Naive thymus-derived CD4-positive, alpha-beta T cell (primary cell): ENCODE results near the gene SCAF1. TPM values are rescaled to one million over a fixed set of nuclear protein-coding genes. Genes with fewer than 3 reads are reported as not detected.

Experiments used
- ATAC-seq: fragments of 150-1000 bp; cut with Tn5 transposase; 2 replicates; pipeline ENCODE4 v1.10.0; 2021; ENCODE audit warnings: mild to moderate bottlenecking, moderate library complexity
- CTCF ChIA-PET: fragments of 350-600 bp; sonication (Branson Sonifier 250); formaldehyde crosslinking; loops from one replicate; lab custom pipeline; 2021; ENCODE audit warnings: antibody characterized with exemption; lab: Charles Lee
- POLR2A ChIA-PET: fragments of 350-600 bp; sonication (Branson Sonifier 250); formaldehyde crosslinking; loops from one replicate; lab custom pipeline; 2021; ENCODE audit warnings: antibody characterized with exemption, inconsistent platforms; lab: Charles Lee
- DNase-seq, 9 donors: peaks; one replicate each; pipeline versions ENCODE4 v3.0.0 to v3.0.0-alpha.2; 2020 to 2022; ENCODE audit warnings: mixed read lengths in 1 of 9
- H3K27ac ChIP-seq: one replicate; pipeline ENCODE4 v1.7.0; 2013; ENCODE audit warnings: mild to moderate bottlenecking, low read depth, low read length, moderate library complexity
- H3K27me3 ChIP-seq, 2 donors: one replicate each; pipeline ENCODE4 v1.7.0; 2013; ENCODE audit warnings: low read length in 2 of 2, mild to moderate bottlenecking in 2 of 2, moderate library complexity in 2 of 2; ENCODE audit not compliant: control insufficient read depth in 2 of 2, insufficient read depth in 2 of 2
- H3K36me3 ChIP-seq, 3 experiments: 1 replicate in 2 of 3; 2 replicates in 1 of 3; pipeline ENCODE4 v1.7.0; 2013; ENCODE audit warnings: low read length in 3 of 3, mild to moderate bottlenecking in 3 of 3, moderate library complexity in 1 of 3; ENCODE audit not compliant: insufficient read depth in 3 of 3, control insufficient read depth in 2 of 3
- H3K4me1 ChIP-seq, 2 donors: one replicate each; pipeline ENCODE4 v1.7.0; 2013; ENCODE audit warnings: low read length in 2 of 2, mild to moderate bottlenecking in 2 of 2, moderate library complexity in 1 of 2; ENCODE audit not compliant: control insufficient read depth in 2 of 2, insufficient read depth in 2 of 2
- H3K4me3 ChIP-seq: 2 replicates; pipeline ENCODE4 v1.7.0; 2013; ENCODE audit warnings: mild to moderate bottlenecking, low read length
- H3K9me3 ChIP-seq, 3 experiments: 1 replicate in 2 of 3; 2 replicates in 1 of 3; pipeline ENCODE4 v1.7.0; 2013; ENCODE audit warnings: low read length in 3 of 3; ENCODE audit not compliant: control insufficient read depth in 2 of 3
- H3K27ac Mint-ChIP-seq, 9 donors: one replicate each; pipeline ENCODE4 v1.8.0; 2020 to 2022; ENCODE audit warnings: mixed read lengths in 9 of 9, mild to moderate bottlenecking in 8 of 9, moderate library complexity in 5 of 9, inconsistent platforms in 2 of 9
- H3K27me3 Mint-ChIP-seq, 5 donors: one replicate each; pipeline ENCODE4 v1.8.0; 2021 to 2022; ENCODE audit warnings: mixed read lengths in 5 of 5, mild to moderate bottlenecking in 1 of 5
- H3K36me3 Mint-ChIP-seq, 5 donors: one replicate each; pipeline ENCODE4 v1.8.0; 2020 to 2022; ENCODE audit warnings: mixed read lengths in 5 of 5, mild to moderate bottlenecking in 3 of 5, inconsistent platforms in 1 of 5
- H3K4me1 Mint-ChIP-seq, 7 donors: one replicate each; pipeline ENCODE4 v1.8.0; 2020 to 2022; ENCODE audit warnings: mixed read lengths in 7 of 7, mild to moderate bottlenecking in 3 of 7, inconsistent platforms in 1 of 7
- H3K4me3 Mint-ChIP-seq, 10 donors: one replicate each; pipeline ENCODE4 v1.8.0; 2020 to 2022; ENCODE audit warnings: mild to moderate bottlenecking in 10 of 10, mixed read lengths in 10 of 10, moderate library complexity in 6 of 10, inconsistent platforms in 2 of 10
- H3K9me3 Mint-ChIP-seq, 11 donors: one replicate each; pipeline ENCODE4 v1.8.0; 2020 to 2022; ENCODE audit warnings: mixed read lengths in 11 of 11, mild to moderate bottlenecking in 4 of 11, inconsistent platforms in 1 of 11, moderate library complexity in 1 of 11
- intact Hi-C, 2 donors: fragments of 100-400 bp; cut with micrococcal nuclease; formaldehyde crosslinking; loops; one replicate each; pipeline ENCODE4 v1.15.1; 2023
- polyA plus RNA-seq, 2 donors: library from polyadenylated mRNA; unstranded; fragments of 300-500 nt; fragmentation: Illumina TruSeq; gene quantifications; one replicate each; pipeline ENCODE4 v1.2.3, GENCODE V29; 2021
- total RNA-seq, 6 experiments: library from RNA in 5 of 6; stranded (reverse) in 5 of 6; gene quantifications; 1 replicate in 5 of 6; 2 replicates in 1 of 6; pipeline ENCODE4 v1.2.3 and lab custom pipeline; 2021 to 2026

The SCAF1 gene
- total and polyA plus RNA-seq, 7 experiments from 2014 or later, result 1.4 to 74.9 (median 42.0) TPM

DNA sequence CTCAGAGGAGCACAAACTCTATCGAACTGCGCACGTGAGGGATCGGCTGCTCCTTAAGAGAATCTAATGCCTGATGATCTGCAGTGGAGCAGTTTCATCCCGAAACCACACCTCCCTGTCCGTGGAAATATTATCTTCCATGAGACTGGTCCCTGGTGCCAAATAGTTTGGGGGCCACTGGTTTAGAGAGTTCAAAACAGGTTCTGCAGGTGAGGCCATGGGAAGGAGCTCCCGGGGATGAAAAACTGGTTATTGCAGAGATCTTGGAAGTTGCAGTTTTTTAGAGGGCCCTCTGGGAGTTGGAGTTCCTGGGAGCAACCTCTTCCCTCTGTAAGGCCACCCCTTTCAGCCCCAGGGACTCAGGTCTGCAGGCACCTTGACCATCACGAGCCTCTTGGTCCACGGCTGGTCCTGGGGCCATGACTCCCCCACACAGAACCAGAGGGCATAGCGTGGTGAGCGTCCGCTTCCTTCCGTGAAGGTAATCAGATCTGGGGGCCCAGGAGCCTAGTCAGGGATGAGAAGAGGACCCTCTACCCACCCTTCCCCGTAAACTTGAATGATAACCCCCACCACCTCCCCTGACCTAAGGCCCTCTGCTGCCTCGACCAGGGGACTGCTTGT, 18.4 kb downstream of the SCAF1 start:
- Histone ChIP-seq H3K27ac (peak overlapping the region; percentile 24), H3K36me3 (peaks cover 0 to 87% (median 28%) of the 10 kb centered on the region in 3 experiments), H3K27me3 (no peaks in the 10 kb centered on the region), H3K9me3 (no peaks in the 10 kb centered on the region), H3K4me3 (no peak overlapping the region), H3K4me1 (peaks cover 16 to 20% of the 10 kb centered on the region in 2 donors)
- Mint-ChIP-seq H3K27ac (peak overlapping the region in 5 of 9 donors; percentile 4 to 70 (median 59)), H3K36me3 (peaks cover 0 to 16% (median 9%) of the 10 kb centered on the region in 5 donors), H3K4me1 (peaks cover 6 to 37% (median 26%) of the 10 kb centered on the region in 7 donors), H3K9me3 (peaks cover 0 to 4% (median 0%) of the 10 kb centered on the region in 11 donors), H3K27me3 (no peaks in the 10 kb centered on the region), H3K4me3 (no peak overlapping the region)
- DNase-seq, result no peak
- intact Hi-C loops, result no loop called here
- CTCF ChIA-PET, result interaction anchor here (0.6 to 0.7 kb wide), 2 partner anchors 22 to 216 kb away, joined by 3 read pairs; no protein-coding TSS in a partner anchor
- POLR2A ChIA-PET, result interaction anchor here (0.6 to 14.1 kb wide), 3 partner anchors 16 to 1247 kb away, joined by 4 to 187 read pairs (median 91); partner anchors contain the start of genes PRMT1, RRAS and SCAF1
- no peak for ATAC-seq

DNA sequence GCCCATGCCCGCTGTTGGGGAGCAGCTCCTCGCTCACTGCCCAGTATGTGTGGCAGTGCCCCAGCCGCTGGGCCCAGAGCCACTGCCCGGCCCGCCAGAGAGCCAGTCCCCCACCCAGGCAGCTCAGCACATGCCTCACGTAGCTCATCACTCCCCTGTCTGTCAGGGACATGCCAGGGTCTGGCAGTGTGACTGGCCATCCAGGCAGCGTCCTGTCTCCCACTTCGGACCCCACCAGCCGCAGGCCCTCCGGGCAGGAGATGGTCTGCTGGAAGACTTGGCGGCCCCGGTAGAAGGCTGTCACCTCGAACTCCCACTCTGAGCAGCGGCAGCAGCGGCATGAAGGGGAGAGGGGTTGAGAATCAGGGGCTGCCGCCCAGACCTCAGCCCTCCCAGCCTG, 20.0 kb downstream of the SCAF1 start:
- Mint-ChIP-seq H3K4me3 (peak overlapping the region in 3 of 10 donors; percentile 2 to 55 (median 38)), H3K27ac (peak overlapping the region in 3 of 9 donors; percentile 47 to 96 (median 48)), H3K9me3 (peaks cover 0 to 4% (median 0%) of the 10 kb centered on the region in 11 donors), H3K27me3 (peaks cover 0 to 2% (median 0%) of the 10 kb centered on the region in 5 donors), H3K4me1 (peaks cover 19 to 52% (median 40%) of the 10 kb centered on the region in 7 donors), H3K36me3 (peaks cover 0 to 16% (median 4%) of the 10 kb centered on the region in 5 donors)
- H3K9me3 ChIP-seq, result no peaks in the 10 kb centered on the region
- intact Hi-C loops, result no loop called here
- H3K27ac ChIP-seq, result peak overlapping the region; percentile 80
- POLR2A ChIA-PET, result interaction anchor here (1.0 to 14.1 kb wide), 3 partner anchors 14 to 163 kb away, joined by 5 to 187 read pairs (median 91); partner anchors contain the start of genes PRMT1, RRAS and SCAF1
- H3K27me3 ChIP-seq, result no peaks in the 10 kb centered on the region
- no peak overlapping the region for H3K4me3 ChIP-seq
- H3K36me3 ChIP-seq, result peaks cover 0 to 72% (median 28%) of the 10 kb centered on the region in 3 experiments
- H3K4me1 ChIP-seq, result peaks cover 23% of the 10 kb centered on the region in 2 donors
- DNase-seq (no peak), ATAC-seq (no peak)
- CTCF ChIA-PET, result no interaction called here

DNA sequence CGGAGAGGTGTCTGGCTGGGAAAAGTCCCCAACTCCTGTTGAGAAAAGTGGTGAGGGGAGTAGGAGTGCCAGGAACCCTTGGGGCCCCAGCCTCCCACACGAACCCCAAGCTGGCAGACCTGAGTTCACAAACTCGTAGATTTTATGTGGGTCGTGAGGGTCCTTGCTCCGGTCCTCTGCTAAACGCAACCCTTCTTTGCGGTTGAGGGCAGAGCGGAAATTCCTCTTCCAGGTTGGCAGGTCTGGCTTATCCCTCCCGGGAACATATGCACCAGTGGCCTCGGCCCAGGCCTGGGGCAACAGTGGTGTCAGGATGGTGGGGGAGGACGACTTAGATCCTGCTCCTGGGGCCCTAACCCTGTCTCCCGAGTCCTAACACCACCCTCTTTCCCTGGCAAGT, 21.2 kb downstream of the SCAF1 start:
- Histone ChIP-seq H3K9me3 (no peaks in the 10 kb centered on the region), H3K4me3 (peak overlapping the region; percentile 95), H3K36me3 (peaks cover 0 to 59% (median 19%) of the 10 kb centered on the region in 3 experiments), H3K4me1 (peaks cover 23% of the 10 kb centered on the region in 2 donors), H3K27me3 (no peaks in the 10 kb centered on the region), H3K27ac (peak overlapping the region; percentile 80)
- ChIA-PET CTCF (interaction anchor here (0.6 to 1.2 kb wide), 4 partner anchors 9 to 204 kb away, joined by 3 to 4 read pairs (median 4); partner anchors contain the start of gene PNKP), POLR2A (interaction anchor here (0.7 to 14.1 kb wide), 11 partner anchors 8 to 670 kb away, joined by 3 to 187 read pairs (median 9); partner anchors contain the start of genes GYS1, PRMT1, PRR12 and RPS11)
- DNase-seq, result no peak
- Mint-ChIP-seq H3K27me3 (peaks cover 0 to 2% (median 0%) of the 10 kb centered on the region in 5 donors), H3K36me3 (peaks cover 0 to 17% (median 0%) of the 10 kb centered on the region in 5 donors), H3K4me1 (peaks cover 24 to 53% (median 42%) of the 10 kb centered on the region in 7 donors), H3K27ac (peak overlapping the region; percentile 96 to 99 (median 97)), H3K4me3 (peak overlapping the region in 9 of 10 donors; percentile 82 to 100 (median 99)), H3K9me3 (peaks cover 0 to 4% (median 0%) of the 10 kb centered on the region in 11 donors)
- intact Hi-C loops, result no loop called here
- ATAC-seq, result no peak

DNA sequence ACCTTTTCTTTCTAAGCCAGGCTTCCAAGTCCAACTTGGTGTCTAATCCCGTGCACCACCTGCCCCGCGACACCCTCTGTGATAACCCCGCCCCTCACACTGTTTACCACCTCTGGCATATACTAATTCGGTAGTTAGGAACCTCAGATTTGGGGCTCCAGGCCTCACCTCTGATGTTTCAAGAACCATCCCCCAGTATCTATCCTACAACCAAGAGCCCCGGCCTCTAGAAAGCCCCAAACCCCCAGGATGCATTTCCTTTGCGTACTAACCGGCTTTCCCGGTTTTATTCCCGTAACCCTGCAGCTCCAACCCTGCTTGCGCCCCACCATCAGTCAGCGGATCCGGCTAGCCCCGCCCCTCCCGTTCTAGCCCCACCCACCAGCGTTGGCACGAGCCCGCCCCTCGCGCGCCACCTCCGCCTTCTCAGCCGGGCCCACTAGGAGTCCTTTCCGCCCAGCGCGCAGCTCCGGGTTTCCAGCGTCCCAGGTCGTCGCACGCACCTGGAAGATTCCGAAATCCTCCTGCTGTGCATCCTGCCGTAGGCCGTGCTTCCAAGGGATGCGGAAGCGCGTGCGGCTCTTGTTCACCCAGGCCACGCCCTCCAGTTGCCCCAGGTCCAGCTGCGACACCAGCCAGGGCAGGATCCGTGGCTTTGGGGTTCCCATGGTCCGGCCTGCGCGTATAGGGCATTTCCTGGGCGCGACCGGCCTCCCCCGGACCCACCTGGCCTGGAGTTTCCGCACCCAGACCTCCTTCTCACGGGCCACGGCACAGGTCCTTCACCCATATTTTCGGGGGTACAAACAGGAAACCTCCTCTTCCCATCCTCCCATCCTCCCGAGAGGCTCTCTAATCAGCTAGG, 22.4 kb downstream of the SCAF1 start:
- Histone ChIP-seq H3K36me3 (peaks cover 0 to 48% (median 15%) of the 10 kb centered on the region in 3 experiments), H3K27me3 (no peaks in the 10 kb centered on the region), H3K4me3 (peak overlapping the region; percentile 95), H3K4me1 (peaks cover 23% of the 10 kb centered on the region in 2 donors), H3K27ac (peak overlapping the region; percentile 80), H3K9me3 (no peaks in the 10 kb centered on the region)
- Mint-ChIP-seq H3K36me3 (peaks cover 0 to 17% (median 4%) of the 10 kb centered on the region in 5 donors), H3K4me3 (peak overlapping the region; percentile 97 to 100 (median 99)), H3K27me3 (peaks cover 0 to 2% (median 0%) of the 10 kb centered on the region in 5 donors), H3K27ac (peak overlapping the region; percentile 96 to 99 (median 97)), H3K4me1 (peaks cover 24 to 53% (median 42%) of the 10 kb centered on the region in 7 donors), H3K9me3 (peaks cover 0 to 4% (median 0%) of the 10 kb centered on the region in 11 donors)
- intact Hi-C loops, result loop anchor here (1.0 to 2.0 kb wide), 10 partner anchors 12 to 546 kb away; partner anchors contain the start of genes AKT1S1 (in 1 of the 2), ALDH16A1 (in 1 of the 2), C19orf73 (in 1 of the 2) and NOSIP (in 1 of the 2)
- CTCF ChIA-PET, result interaction anchor here (0.7 to 2.2 kb wide), 5 partner anchors 7 to 118 kb away, joined by 3 to 8 read pairs (median 3); partner anchors contain the start of gene RRAS
- POLR2A ChIA-PET, result interaction anchor here (0.7 to 14.1 kb wide), 19 partner anchors 9 to 671 kb away, joined by 3 to 187 read pairs (median 5); partner anchors contain the start of genes AKT1S1, FUZ, GYS1 and NOSIP
- DNase-seq (peak; percentile 77 to 89 (median 88)), ATAC-seq (peak; percentile 82)

DNA sequence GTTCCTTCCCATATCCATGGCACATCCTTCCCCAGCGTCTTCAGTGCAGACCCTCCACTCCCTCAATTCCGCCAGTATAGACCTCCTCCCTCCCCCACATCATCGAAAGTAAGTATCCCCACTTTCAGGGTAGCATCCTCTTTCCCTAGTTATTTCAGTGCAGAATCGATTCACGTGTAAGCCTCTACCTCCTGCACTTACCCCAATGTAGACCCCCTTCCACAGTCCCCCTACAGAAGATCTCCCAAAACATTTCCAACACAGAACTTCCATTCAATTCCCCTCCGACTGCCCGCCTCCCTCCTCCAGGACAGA, 23.0 kb downstream of the SCAF1 start:
- H3K4me3 Mint-ChIP-seq, result peak overlapping the region; percentile 97 to 100 (median 99)
- H3K27me3 Mint-ChIP-seq, result peaks cover 0 to 2% (median 0%) of the 10 kb centered on the region in 5 donors
- Histone ChIP-seq H3K4me3 (peak overlapping the region; percentile 95), H3K27me3 (no peaks in the 10 kb centered on the region), H3K36me3 (peaks cover 0 to 47% (median 14%) of the 10 kb centered on the region in 3 experiments), H3K9me3 (no peaks in the 10 kb centered on the region), H3K4me1 (peaks cover 23% of the 10 kb centered on the region in 2 donors), H3K27ac (peak overlapping the region; percentile 80)
- peaks cover 24 to 51% (median 44%) of the 10 kb centered on the region in 7 donors for H3K4me1 Mint-ChIP-seq
- peak overlapping the region; percentile 96 to 99 (median 97) for H3K27ac Mint-ChIP-seq
- ATAC-seq (no peak), DNase-seq (no peak)
- ChIA-PET POLR2A (interaction anchor here (0.8 to 14.1 kb wide), 13 partner anchors 10 to 213 kb away, joined by 3 to 187 read pairs (median 9); partner anchors contain the start of genes AKT1S1, NOSIP, PIH1D1 and PRMT1), CTCF (interaction anchor here (1.3 to 2.2 kb wide), 2 partner anchors 25 to 119 kb away, joined by 3 to 8 read pairs; partner anchors contain the start of gene RRAS)
- intact Hi-C loops, result loop anchor here (1.0 to 2.0 kb wide), 9 partner anchors 11 to 546 kb away; partner anchors contain the start of genes AKT1S1 (in 1 of the 2), ALDH16A1 (in 1 of the 2), C19orf73 (in 1 of the 2) and NOSIP (in 1 of the 2)
- H3K36me3 Mint-ChIP-seq, result peaks cover 4 to 20% (median 4%) of the 10 kb centered on the region in 5 donors
- peaks cover 0 to 4% (median 0%) of the 10 kb centered on the region in 11 donors for H3K9me3 Mint-ChIP-seq
